Thoracic aorta (tissue), 2 donors: Measurements from ENCODE around the gene KLF13. TPM values are rescaled to one million over a fixed set of nuclear protein-coding genes. Genes with fewer than 3 reads are reported as not detected.

Experiments
- ATAC-seq: fragments of 150-250 bp; one replicate; pipeline ENCODE4 v1.8.0; 2017; ENCODE audit warnings: low read depth; ENCODE audit not compliant: insufficient number of reproducible peaks, low FRiP score
- DNase-seq: peaks from one replicate; pipeline ENCODE4 v3.0.0-alpha.2; 2020; ENCODE audit warnings: low spot score
- H3K27ac ChIP-seq, 2 donors: fragments of 200-600 bp; sonication (generic); 1 replicate in 1 of 2; 2 replicates in 1 of 2; pipeline ENCODE4 v1.5.1; 2016; ENCODE audit warnings: mild to moderate bottlenecking in 2 of 2, moderate library complexity in 2 of 2
- H3K27me3 ChIP-seq: fragments of 200-600 bp; sonication (generic); replicated peaks from 2 replicates; pipeline ENCODE4 v1.6.0; 2016; ENCODE audit warnings: mild to moderate bottlenecking; ENCODE audit not compliant: insufficient read depth
- H3K36me3 ChIP-seq: fragments of 200-600 bp; sonication (generic); one replicate; pipeline ENCODE4 v1.5.1; 2016
- H3K4me1 ChIP-seq, 2 donors: fragments of 200-600 bp; sonication (generic); 1 replicate in 1 of 2; 2 replicates in 1 of 2; pipeline versions ENCODE4 v1.5.1 to v1.6.0; 2016; ENCODE audit warnings: low read depth in 2 of 2, mild to moderate bottlenecking in 1 of 2; ENCODE audit not compliant: control insufficient read depth in 1 of 2
- H3K4me3 ChIP-seq: fragments of 200-600 bp; sonication (generic); 2 replicates; pipeline ENCODE4 v1.5.1; 2016; ENCODE audit warnings: mild to moderate bottlenecking
- H3K9me3 ChIP-seq: fragments of 200-600 bp; sonication (generic); 2 replicates; pipeline ENCODE4 v1.5.1; 2016
- CTCF ChIP-seq: fragments of 200-600 bp; sonication (generic); IDR thresholded peaks from one replicate; pipeline ENCODE4 v1.5.1; 2019; ENCODE audit warnings: antibody characterized with exemption
- total RNA-seq, 2 donors: library from RNA; depleted of rRNA; stranded (reverse); fragments of >200 nt; gene quantifications; one replicate each; pipeline versions ENCODE4 v1.1.0 to v1.2.3, GENCODE V29; 2016

The KLF13 gene
- total RNA-seq, 2 donors from 2014 or later: 59.5 to 76.5 TPM

GRCh38 chr15:31375772-31376171 is 49.1 kb downstream of the KLF13 start:
- no peak for TF ChIP-seq CTCF
- H3K27me3 ChIP-seq: no peaks in the 10 kb centered on the region
- H3K36me3 ChIP-seq: peaks cover 23% of the 10 kb centered on the region
- H3K27ac ChIP-seq: no peak overlapping the region
- no peak for DNase-seq
- ATAC-seq: no peak
- H3K4me1 ChIP-seq: peaks cover 18 to 31% of the 10 kb centered on the region in 2 donors
- no peaks in the 10 kb centered on the region for H3K9me3 ChIP-seq
- H3K4me3 ChIP-seq: no peak overlapping the region

GRCh38 chr15:31376511-31376910 is 49.9 kb downstream of the KLF13 start:
- Histone ChIP-seq H3K4me1 (peaks cover 18 to 31% of the 10 kb centered on the region in 2 donors), H3K4me3 (no peak overlapping the region), H3K27me3 (no peaks in the 10 kb centered on the region), H3K36me3 (peaks cover 23% of the 10 kb centered on the region), H3K27ac (no peak overlapping the region), H3K9me3 (no peaks in the 10 kb centered on the region)
- ATAC-seq (no peak), DNase-seq (no peak)
- TF ChIP-seq CTCF: no peak

GRCh38 chr15:31377030-31377429 is 50.4 kb downstream of the KLF13 start:
- peaks cover 23% of the 10 kb centered on the region for H3K36me3 ChIP-seq
- no peaks in the 10 kb centered on the region for H3K9me3 ChIP-seq
- H3K27ac ChIP-seq: no peak overlapping the region
- ATAC-seq (no peak), DNase-seq (no peak)
- H3K27me3 ChIP-seq: no peaks in the 10 kb centered on the region
- peaks cover 18 to 29% of the 10 kb centered on the region in 2 donors for H3K4me1 ChIP-seq
- H3K4me3 ChIP-seq: no peak overlapping the region
- TF ChIP-seq CTCF: no peak

- ATAC-seq (no peak), DNase-seq (no peak)
- H3K4me3 ChIP-seq: no peak overlapping the region
- peaks cover 12% of the 10 kb centered on the region for H3K36me3 ChIP-seq
- no peaks in the 10 kb centered on the region for H3K27me3 ChIP-seq
- no peaks in the 10 kb centered on the region for H3K9me3 ChIP-seq
- H3K4me1 ChIP-seq: peaks cover 10 to 15% of the 10 kb centered on the region in 2 donors
- H3K27ac ChIP-seq: no peak overlapping the region
- no peak for TF ChIP-seq CTCF
Measured at GRCh38 chr15:31378363-31378903, 51.8 kb downstream of the KLF13 start.

- ATAC-seq (no peak), DNase-seq (no peak)
- TF ChIP-seq CTCF: no peak
- peaks cover 11% of the 10 kb centered on the region for H3K36me3 ChIP-seq
- H3K27me3 ChIP-seq: no peaks in the 10 kb centered on the region
- no peaks in the 10 kb centered on the region for H3K9me3 ChIP-seq
- H3K4me3 ChIP-seq: no peak overlapping the region
- H3K4me1 ChIP-seq: peaks cover 7 to 9% of the 10 kb centered on the region in 2 donors
- H3K27ac ChIP-seq: no peak overlapping the region
Measured at GRCh38 chr15:31379042-31379441, 52.4 kb downstream of the KLF13 start.
